H1 (cell line): ENCODE results near the gene TMEM89. TPM values are rescaled to one million over a fixed set of nuclear protein-coding genes. Genes with fewer than 3 reads are reported as not detected.
A peak's percentile ranks its signal among the peaks of the same experiment; 100 is the strongest.

Source experiments
- CHD2 ChIP-seq: IDR thresholded peaks from 2 replicates; pipeline ENCODE4 v1.6.1; 2012; ENCODE audit warnings: low read length, improper control_type of control experiment
- FOSL1 ChIP-seq: IDR thresholded peaks from 2 replicates; pipeline ENCODE4 v1.6.1; 2011; ENCODE audit warnings: mild to moderate bottlenecking, low read depth, low read length, moderate library complexity; ENCODE audit not compliant: insufficient read depth
- JUND ChIP-seq: IDR thresholded peaks from 2 replicates; pipeline ENCODE4 v1.6.1; 2011; ENCODE audit warnings: mild to moderate bottlenecking, improper control_type of control experiment, low read length
- POU5F1 ChIP-seq: IDR thresholded peaks from 2 replicates; pipeline ENCODE4 v1.6.1; 2011; ENCODE audit warnings: low read depth, mild to moderate bottlenecking, low read length, moderate library complexity
- RAD21 ChIP-seq, 2 experiments: IDR thresholded peaks in 1 of 2; conservative IDR thresholded peaks in 1 of 2; 2 replicates each; pipeline ENCODE4 v1.6.1; 2011; ENCODE audit warnings: low read depth in 2 of 2, low read length in 2 of 2, improper control_type of control experiment in 1 of 2, inconsistent platforms in 1 of 2, mild to moderate bottlenecking in 1 of 2, moderate library complexity in 1 of 2
- SIN3A ChIP-seq, 2 experiments: IDR thresholded peaks in 1 of 2; conservative IDR thresholded peaks in 1 of 2; 2 replicates each; pipeline ENCODE4 v1.6.1; 2011 to 2012; ENCODE audit warnings: low read length in 2 of 2, improper control_type of control experiment in 1 of 2, low read depth in 1 of 2, mild to moderate bottlenecking in 1 of 2
- SUZ12 ChIP-seq: fragments of 200-600 bp; sonication (generic); IDR thresholded peaks from 2 replicates; pipeline ENCODE4 v1.6.1; 2012; ENCODE audit warnings: mild to moderate bottlenecking, inconsistent platforms, low read length, moderate library complexity, mixed read lengths
- TCF12 ChIP-seq: IDR thresholded peaks from 2 replicates; pipeline ENCODE4 v1.6.1; 2011; ENCODE audit warnings: low read depth, mild to moderate bottlenecking, low read length
- polyA plus RNA-seq, 7 experiments: library from polyadenylated mRNA; depleted of rRNA in 3 of 7; stranded (reverse) in 5 of 7; unstranded in 2 of 7; fragments of >200 nt in 5 of 7; fragments of 200-250 nt in 2 of 7; gene quantifications; 1 replicate in 5 of 7; 2 replicates in 1 of 7; 4 replicates in 1 of 7; pipeline versions ENCODE4 v1.2.1 to v1.2.3, GENCODE V29; 2011 to 2013; ENCODE audit warnings: missing spikeins in 2 of 7, mixed read lengths in 2 of 7
- total RNA-seq: library from RNA; stranded (reverse); fragmentation: NEBNext Ultra II Directional; extraction: Animal tissue kit (Norgen Biotek cat#: 25700); gene quantifications from 2 replicates; pipeline ENCODE4 v1.2.1, GENCODE V29; 2021
- TF ChIP-seq, protein P1 (sequence below): fragments of 300-600 bp; sonication (generic); IDR thresholded peaks from 2 replicates; pipeline ENCODE4 v1.7.1; 2012; ENCODE audit warnings: low read length, moderate library complexity, mild to moderate bottlenecking, inconsistent platforms; ENCODE audit not compliant: insufficient replicate concordance

TMEM89 gene
- total and polyA plus RNA-seq, 2 of the 8 experiments (the other 6 are each of a cell fraction or from before 2014, with no cell fraction given), result not detected

DNA sequence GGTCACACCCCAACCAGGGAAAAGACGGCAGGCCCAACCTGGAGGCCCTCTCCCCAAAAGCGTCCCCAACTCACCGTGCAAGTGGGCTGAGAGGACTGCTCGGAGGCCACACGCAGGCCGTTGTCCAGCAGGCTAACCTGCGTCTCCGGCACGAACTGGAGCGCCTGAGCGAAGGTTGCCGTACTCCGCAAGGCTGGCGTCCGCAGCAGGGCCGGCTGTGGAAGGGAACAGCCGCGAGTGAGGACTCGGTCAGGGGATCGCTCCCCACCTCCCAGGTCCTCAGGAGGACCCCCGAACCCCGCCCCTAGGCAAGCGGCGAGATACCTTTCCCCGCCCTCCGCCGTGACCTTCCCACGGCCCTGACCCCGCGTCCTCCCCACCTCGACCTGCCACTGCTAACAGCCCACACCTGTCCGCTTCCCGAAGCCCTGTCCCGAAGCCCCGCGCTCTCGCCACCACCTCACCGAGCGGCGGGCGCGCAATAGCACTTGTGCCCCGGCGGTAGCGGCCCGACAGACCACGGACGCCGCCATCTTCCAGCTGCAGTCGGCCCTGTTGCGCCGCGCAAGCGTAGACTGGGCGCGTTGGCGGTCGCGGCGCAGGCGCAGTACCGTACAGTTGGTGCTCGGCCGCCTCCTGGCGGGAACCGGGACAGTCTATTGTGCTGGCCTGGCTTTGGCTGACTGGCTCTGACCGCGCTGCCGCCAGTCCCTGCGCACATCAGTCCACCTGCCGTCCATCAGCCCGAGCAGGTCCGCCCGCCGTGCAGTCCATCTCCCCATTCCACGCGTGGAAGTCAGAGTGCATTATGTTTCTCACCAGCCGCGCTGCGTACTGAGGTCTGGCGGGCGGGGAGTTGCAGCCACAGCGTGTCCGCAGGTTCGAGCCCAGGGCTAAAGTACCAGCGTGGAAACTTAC, 12.2 kb downstream of the TMEM89 start, which contains the start of gene UQCRC1 (continued):
- TF ChIP-seq, protein P1, sequence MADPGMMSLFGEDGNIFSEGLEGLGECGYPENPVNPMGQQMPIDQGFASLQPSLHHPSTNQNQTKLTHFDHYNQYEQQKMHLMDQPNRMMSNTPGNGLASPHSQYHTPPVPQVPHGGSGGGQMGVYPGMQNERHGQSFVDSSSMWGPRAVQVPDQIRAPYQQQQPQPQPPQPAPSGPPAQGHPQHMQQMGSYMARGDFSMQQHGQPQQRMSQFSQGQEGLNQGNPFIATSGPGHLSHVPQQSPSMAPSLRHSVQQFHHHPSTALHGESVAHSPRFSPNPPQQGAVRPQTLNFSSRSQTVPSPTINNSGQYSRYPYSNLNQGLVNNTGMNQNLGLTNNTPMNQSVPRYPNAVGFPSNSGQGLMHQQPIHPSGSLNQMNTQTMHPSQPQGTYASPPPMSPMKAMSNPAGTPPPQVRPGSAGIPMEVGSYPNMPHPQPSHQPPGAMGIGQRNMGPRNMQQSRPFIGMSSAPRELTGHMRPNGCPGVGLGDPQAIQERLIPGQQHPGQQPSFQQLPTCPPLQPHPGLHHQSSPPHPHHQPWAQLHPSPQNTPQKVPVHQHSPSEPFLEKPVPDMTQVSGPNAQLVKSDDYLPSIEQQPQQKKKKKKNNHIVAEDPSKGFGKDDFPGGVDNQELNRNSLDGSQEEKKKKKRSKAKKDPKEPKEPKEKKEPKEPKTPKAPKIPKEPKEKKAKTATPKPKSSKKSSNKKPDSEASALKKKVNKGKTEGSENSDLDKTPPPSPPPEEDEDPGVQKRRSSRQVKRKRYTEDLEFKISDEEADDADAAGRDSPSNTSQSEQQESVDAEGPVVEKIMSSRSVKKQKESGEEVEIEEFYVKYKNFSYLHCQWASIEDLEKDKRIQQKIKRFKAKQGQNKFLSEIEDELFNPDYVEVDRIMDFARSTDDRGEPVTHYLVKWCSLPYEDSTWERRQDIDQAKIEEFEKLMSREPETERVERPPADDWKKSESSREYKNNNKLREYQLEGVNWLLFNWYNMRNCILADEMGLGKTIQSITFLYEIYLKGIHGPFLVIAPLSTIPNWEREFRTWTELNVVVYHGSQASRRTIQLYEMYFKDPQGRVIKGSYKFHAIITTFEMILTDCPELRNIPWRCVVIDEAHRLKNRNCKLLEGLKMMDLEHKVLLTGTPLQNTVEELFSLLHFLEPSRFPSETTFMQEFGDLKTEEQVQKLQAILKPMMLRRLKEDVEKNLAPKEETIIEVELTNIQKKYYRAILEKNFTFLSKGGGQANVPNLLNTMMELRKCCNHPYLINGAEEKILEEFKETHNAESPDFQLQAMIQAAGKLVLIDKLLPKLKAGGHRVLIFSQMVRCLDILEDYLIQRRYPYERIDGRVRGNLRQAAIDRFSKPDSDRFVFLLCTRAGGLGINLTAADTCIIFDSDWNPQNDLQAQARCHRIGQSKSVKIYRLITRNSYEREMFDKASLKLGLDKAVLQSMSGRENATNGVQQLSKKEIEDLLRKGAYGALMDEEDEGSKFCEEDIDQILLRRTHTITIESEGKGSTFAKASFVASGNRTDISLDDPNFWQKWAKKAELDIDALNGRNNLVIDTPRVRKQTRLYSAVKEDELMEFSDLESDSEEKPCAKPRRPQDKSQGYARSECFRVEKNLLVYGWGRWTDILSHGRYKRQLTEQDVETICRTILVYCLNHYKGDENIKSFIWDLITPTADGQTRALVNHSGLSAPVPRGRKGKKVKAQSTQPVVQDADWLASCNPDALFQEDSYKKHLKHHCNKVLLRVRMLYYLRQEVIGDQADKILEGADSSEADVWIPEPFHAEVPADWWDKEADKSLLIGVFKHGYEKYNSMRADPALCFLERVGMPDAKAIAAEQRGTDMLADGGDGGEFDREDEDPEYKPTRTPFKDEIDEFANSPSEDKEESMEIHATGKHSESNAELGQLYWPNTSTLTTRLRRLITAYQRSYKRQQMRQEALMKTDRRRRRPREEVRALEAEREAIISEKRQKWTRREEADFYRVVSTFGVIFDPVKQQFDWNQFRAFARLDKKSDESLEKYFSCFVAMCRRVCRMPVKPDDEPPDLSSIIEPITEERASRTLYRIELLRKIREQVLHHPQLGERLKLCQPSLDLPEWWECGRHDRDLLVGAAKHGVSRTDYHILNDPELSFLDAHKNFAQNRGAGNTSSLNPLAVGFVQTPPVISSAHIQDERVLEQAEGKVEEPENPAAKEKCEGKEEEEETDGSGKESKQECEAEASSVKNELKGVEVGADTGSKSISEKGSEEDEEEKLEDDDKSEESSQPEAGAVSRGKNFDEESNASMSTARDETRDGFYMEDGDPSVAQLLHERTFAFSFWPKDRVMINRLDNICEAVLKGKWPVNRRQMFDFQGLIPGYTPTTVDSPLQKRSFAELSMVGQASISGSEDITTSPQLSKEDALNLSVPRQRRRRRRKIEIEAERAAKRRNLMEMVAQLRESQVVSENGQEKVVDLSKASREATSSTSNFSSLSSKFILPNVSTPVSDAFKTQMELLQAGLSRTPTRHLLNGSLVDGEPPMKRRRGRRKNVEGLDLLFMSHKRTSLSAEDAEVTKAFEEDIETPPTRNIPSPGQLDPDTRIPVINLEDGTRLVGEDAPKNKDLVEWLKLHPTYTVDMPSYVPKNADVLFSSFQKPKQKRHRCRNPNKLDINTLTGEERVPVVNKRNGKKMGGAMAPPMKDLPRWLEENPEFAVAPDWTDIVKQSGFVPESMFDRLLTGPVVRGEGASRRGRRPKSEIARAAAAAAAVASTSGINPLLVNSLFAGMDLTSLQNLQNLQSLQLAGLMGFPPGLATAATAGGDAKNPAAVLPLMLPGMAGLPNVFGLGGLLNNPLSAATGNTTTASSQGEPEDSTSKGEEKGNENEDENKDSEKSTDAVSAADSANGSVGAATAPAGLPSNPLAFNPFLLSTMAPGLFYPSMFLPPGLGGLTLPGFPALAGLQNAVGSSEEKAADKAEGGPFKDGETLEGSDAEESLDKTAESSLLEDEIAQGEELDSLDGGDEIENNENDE, result no peak
- TF ChIP-seq SIN3A (conservative IDR thresholded peaks at IDR 0.05 in 1 of 2, IDR thresholded peaks at IDR 0.05 in 1 of 2; ENCODE audit: low read depth in 1 of 2, low read length in 2 of 2), result 0 out of 4 replicates have a peak, but pooled peaks have one; percentile 44 to 54
- TF ChIP-seq POU5F1, result no peak
- no peak for TF ChIP-seq SUZ12
- TF ChIP-seq FOSL1, result no peak
- TF ChIP-seq CHD2, result no peak
- TF ChIP-seq RAD21 (IDR thresholded peaks at IDR 0.05 in 1 of 2, conservative IDR thresholded peaks at IDR 0.05 in 1 of 2; ENCODE audit: low read depth in 2 of 2, low read length in 2 of 2), result peak in 1 of 2 experiments; percentile 38; a peak in 3 of 4 replicates
- no peak for TF ChIP-seq JUND
- TF ChIP-seq TCF12, result no peak
